HG03432 (cell line): ENCODE results near the gene LPP.
A peak's percentile ranks its signal among the peaks of the same experiment; 100 is the strongest.

Experiments
- ATAC-seq: cut with Tn5 transposase; IDR thresholded peaks from one replicate; pipeline ENCODE4 v1.9.1; 2021; ENCODE audit warnings: mild to moderate bottlenecking, moderate library complexity; ENCODE audit not compliant: unreplicated experiment

Gene LPP

DNA sequence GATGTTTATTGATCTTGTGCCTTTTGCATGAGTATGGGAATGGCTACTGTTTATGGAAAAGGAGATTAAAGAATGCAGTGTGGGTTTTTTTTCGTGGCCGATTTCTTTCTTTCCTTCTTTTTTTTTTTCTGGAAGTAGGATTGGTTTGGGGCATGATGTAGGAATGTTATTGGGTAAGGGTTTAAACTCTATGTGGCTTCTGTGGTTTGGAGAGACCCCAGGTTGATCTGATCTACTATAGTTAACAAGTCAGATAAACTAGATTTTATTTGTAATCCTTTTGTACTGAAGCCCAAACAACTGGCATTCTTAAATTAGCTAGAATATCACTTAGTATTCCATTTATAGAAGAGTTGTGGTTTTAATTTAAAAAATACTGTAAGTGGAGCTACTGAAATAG, 304.8 kb downstream of the LPP start:
- no peak for ATAC-seq

DNA sequence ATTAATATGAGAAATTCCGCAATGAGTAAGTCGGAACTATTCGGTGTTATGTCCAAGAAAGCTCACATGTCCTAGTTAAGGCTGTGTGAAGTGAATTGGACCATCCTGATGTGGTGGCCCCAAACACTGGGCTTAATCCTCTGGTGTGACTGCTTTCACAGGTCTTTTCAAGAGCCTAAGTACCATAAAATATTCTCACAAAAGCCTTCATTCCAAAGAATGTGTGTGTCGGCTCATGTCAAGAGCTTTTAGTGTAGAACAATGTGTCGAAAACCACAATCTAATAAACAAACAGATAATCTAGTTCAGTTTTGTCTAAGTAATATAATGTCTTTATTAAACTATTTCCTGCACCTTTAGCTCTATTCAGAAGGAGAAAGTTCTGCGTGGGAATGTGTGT, 311.4 kb downstream of the LPP start:
- ATAC-seq: no peak

DNA sequence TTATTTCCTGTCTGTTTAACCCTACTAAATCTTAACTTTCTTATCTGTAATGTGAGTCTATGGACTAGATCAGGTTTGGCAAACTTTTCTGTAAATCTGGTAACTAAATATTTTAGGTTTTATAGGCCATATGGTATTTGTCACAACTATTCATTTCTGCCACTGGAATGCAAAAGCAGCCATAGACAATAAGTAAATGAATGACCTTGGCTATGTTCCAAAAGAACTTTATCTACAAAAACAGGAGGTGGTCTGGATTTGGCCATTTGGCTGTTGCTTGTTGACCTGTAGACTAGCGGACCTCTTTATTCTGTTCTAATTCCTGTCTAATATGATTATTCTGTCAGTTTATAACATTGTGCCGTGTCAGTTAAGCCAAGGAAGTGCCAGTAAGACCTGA, 314.2 kb downstream of the LPP start:
- no peak for ATAC-seq

DNA sequence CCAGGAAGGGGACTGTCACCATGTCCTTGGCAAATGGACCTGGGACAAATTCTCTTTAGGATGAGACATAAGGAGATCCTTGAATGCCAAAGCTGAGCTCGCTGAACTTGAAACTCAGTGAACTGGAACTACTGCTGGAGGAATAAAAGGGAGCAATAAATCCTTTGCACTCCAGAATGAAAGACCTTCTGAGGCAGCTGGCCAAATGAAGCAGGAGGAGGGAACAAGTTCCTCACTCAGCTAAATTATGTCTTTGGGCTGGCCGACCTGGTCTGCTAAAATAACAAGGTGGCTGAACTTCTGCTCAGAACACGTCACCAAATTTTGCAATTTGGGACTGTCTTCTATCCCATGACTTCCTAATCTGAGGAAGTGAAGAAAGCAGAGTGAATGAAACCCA, 314.7 kb downstream of the LPP start:
- no peak for ATAC-seq

DNA sequence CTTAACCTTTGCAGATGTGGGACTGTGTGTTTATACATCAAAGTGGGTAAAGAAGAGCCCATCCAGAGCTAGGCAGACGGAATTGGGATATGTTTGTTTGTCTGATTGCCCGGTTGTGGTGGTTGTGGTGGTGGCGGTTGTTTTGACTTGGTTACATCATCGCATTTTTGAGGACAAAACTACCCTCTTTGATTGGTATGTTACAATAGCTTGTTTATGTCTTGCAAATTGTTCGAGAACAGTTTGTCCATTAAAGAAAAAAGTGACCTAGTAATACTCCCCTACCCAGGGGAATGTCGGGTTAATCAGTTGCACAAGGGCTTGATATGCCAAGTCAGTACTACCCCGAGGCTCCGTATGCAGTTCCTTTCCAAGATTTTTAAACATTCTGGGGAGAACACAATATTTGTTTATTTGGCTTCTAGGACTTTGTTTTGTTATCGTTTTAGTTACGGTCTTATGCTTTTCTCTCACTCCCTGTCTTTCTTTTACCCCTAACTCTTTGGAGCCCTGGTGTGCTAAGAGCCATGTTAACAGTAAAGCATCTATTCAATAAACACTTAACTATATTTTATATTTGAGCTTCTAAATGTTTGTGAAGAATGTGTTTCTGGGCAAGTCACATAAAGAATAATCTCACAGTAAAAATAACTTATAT, 315.4 kb downstream of the LPP start:
- no peak for ATAC-seq

DNA sequence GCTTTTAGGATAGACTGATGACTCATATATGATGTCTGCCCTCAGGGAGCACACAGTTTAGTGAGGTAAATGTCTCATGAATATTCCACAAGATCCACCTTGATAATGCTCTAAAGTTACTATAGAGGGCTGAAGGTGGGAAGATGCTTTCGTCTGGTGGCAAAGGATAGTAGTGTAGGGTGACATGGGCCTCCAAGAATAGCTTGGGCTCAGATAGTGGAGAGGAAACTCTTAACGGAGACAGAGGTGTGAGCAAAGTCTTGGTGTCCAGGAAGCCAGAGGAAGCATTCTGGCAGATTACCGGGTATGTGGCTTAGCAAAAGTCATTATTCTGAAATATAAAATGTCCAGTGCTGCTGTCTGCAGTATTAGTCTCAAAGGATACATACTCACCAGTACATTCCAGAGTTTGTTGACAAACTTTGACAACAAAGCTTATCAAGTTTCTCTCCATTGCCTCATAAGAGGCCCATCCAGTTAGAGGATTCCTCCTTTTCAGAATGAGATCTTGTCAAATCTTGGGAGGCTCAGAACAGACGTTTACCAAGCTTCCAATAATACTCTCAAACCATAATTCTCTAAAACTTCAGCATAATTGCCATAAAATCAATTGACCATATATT, 316.7 kb downstream of the LPP start:
- no peak for ATAC-seq

DNA sequence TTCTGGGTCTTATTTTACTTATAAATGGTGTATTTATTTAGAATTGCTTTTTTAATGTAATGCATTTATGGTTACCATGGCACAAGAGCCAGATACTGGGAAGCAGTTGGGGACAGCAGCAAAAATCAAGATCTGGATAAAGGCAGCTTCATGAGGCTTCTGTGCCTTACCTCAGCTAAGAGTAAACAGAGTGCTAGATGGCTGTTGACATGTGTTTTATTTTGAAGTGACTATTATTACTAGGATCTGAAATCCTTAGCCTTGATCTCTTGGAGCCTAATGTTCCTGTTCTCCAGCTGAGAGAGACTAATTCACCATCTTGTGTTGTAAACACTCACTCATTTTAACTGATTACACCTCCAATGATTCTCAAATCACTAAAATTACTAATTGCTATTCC, 317.8 kb downstream of the LPP start:
- no peak for ATAC-seq

DNA sequence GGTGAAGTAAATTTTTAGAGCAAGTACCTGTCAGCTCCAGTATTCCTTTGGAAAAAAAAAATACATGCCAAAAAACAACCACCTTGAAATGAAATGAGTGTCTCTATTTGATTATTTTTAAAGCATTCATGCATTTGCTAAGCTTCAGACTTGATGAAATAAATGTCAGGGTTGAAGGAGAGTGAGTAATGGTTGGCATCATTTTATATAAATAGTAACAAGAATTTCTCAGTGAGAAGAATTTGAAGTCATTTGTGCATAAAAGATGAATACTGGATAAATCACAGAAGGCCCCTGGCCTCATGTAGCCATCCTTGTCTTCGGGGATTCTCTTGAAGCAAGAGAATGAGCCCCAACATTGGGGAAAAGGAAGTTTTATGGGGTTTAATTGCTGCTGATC, 318.4 kb downstream of the LPP start:
- no peak for ATAC-seq

DNA sequence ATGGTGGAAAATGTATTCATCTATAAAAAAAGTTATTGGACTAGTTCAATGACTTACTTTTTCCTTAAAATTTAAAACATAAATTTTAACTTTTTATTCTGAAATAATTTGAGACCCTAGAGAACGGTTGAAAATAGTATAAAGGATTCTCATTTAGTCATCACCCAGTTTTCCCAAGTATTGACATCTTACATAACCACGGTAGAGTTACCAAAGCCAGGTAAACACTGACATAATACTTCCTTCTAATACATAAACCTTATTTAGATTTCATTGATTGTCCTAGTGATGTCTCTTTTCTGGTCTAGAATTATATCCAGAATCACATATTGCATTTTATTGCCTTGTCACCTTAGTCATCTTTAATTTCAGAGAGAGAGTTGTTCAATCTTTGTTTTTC, 319.1 kb downstream of the LPP start:
- no peak for ATAC-seq

DNA sequence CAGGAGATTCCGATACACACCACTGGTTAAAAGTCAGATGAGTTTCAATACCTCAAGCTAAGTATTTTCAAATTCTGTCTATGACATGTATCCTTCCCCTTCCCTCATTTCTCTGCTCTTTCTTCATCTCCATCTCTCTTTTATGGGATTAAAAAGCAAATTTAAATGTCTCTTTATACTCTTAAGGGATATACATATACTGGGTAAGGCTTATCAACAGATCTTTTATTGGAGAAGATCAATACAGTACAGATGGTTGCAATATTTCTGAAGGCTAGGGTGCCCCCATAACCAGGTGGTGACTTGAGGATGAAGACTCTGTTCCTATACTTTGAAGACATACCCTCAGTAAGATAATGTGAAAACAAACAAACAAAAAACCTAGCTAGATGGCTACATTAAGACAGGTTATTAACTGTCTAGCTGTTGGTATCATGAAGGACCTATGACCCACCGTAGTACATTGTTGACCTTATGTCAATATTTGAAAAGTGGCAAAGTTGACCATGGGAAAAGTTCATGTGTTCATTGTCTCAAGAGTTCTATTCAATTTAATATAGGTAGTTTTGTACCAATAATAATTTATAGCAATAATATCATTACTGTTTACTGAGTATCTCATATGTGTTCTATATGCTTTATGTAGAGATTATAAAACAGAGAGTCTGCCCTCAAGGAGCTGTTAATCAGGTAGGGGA, 319.8 kb downstream of the LPP start:
- no peak for ATAC-seq

DNA sequence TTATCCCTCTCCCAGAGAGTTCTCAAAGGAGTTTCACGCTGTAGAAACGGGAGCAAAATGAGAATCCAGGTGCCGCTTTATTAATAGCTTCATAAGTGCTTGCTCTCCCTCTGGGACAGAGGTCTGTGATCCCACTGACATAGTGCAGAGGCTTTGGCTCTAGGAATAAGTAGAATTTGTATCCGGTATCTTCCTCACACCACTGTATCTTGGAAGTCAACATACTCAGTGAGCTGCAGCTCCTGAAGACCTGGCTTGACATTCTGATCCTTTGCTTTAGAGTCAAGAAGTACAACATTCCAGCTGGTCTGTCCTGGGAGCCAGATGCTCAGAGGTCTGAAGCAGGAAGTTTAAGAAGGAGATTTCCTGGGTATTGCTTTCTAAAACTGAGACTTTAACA, 323.0 kb downstream of the LPP start:
- no peak for ATAC-seq

DNA sequence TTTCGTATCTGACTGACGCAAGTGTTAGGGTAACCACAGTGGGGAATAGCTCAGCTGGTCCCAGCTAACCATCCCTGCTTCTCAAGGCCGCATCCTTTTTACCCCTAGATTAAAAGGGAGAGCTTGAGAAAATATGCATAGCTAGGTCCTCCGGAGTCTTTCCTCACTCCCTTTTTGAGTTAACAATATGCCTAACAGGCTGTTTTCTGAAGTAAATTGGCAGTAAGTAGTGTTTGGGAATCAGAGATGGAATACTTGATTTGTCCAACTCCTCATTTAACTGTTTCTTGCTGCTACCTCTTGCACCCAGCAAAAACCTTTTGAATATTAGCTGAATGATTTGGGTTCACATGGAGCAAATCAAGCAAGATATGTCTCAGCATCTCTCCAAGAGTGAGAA, 326.1 kb downstream of the LPP start:
- ATAC-seq: no peak

DNA sequence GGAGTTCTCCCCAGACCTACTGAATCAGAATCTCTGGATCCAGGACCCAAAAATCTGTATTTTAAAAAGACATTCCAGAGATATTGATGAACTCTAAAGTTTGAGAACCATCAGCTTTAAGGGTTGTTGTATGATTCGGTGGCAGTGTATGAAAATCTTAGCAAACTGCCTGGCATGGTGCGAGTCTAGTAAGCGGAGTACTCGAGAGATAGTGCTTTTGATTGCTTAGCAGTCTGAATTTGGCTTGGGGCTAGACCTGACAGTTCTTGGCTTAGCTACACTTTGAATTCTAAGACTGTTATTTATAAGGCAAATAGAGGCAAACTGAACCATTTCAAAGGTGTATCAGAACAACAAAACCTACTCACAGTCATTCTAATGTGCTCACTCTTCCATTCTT, 329.0 kb downstream of the LPP start:
- no peak for ATAC-seq

DNA sequence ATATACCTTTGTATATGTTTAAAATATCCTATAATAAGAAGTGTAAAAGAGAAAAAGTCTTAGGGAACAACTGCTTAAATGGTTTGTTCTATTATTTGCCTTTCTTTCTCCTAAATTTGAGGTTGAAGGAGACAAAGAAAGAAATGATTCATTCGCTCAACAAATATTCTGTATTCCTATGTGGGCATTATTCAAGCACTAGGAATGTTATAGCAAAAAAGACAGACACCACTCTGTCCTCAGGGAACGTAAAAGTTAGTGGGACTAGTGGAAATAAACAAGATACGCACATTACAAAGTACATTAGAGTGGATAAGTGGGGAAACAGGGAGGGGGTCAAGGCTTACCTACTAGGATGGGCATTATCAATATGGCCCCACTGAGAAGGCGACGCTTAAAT, 332.2 kb downstream of the LPP start:
- ATAC-seq: no peak

DNA sequence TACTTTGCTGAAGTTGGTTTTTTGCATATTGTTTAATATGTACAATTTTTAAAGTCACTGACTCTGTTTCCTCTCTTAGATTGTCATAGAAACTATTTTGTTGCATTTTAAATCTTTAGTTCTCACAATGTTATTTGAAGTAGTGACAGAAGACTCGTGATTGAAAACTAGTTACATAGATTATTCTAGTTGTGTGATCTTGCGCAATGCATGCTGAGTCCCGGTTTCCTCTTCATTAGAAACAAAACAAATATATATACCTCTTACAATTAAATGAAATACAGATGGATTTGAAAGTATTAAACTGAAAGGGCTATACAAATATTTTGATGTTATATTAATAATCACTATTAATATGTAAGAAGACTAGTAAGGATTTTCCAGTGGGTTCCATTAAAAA, 333.0 kb downstream of the LPP start:
- no peak for ATAC-seq

DNA sequence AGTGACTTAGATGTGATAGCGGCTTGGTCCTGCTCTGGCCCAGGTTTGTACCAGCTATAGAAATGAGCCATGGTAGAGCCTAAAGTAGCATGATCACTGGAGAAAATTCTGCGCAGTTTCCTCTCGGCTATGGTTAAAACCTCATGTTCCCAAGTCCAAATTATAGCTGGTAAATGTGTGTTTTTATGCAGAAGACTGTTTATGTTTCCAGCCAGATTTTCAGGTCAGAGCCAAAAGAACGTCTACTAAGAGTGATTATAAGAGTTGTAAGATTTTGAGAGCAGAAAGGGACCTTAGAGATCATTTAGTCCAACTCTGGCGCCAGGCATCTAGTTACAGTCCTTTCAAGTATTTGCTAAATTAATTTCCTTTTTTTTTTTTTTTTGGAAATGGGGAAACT, 333.7 kb downstream of the LPP start:
- ATAC-seq: no peak

DNA sequence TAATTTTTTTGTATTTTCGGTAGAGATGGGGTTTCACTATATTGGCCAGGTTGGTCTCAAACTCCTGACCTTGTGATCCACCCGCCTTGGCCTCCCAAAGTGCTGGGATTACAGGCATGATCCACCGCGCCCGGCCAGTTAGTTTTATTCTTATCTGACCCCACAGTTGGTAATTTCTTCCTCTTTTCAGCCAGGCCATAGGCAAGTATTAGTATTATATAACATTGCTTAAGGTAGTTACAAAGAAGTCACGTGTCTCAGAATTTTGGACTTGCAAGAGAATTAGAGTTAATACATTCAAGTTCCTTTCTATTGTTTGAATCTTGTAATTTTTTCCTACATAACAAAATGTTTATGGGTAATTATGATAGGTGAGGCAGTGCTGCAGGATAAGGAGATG, 334.8 kb downstream of the LPP start:
- no peak for ATAC-seq

DNA sequence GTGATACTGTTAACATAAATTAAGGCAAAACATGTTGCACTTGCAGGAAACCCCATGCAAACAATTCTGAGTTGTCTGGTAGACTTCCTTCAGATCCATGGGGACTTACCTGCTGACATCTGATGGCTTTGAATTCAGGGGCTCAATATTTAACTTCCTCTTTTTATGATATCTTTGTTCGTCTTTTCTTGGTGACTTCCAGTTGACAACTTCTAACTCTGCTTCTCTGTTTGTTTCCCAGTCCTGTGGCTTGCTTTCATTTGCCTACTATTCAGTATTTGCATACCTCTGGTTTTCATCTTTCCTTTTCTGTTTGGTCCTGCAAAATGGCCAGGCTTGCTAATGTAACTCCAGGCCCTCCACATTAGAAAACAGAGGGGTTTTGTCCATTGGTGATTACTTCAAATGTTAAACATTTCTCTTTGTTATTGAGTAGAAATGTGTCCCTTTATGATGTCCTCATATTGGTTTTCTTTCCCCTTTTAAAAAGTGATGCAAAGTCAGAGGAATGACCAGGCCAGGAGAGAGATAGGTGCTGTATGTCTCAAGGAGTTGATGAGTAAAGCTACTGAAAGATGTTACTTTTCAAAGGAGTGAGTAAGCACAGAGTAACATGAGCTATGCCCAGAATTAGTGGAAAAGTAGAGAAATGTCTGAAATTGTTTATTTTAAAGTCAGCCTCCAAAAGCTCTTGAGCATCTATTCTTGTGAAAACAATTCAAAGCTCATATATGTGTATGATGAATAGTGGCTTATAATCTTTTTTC, 335.9 kb downstream of the LPP start:
- peak; percentile 38 for ATAC-seq

DNA sequence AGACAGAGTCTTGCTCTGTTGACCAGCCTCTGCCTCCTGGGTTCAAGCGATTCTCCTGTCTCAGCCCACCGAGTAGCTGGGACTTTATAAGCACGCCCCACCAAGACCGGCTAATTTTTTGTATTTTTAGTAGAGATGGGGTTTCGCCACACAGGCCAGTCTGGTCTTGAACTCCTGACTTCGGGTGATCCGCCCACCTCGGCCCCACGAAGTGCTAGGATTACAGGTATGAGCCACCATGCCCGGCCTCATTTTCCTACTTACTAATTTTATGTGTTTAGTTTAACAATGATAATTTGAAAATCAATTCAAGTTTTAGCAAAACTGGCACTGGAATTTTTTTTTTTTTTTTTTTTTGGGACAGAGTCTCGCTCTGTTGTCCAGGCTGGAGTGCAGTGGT, 336.5 kb downstream of the LPP start:
- no peak for ATAC-seq

DNA sequence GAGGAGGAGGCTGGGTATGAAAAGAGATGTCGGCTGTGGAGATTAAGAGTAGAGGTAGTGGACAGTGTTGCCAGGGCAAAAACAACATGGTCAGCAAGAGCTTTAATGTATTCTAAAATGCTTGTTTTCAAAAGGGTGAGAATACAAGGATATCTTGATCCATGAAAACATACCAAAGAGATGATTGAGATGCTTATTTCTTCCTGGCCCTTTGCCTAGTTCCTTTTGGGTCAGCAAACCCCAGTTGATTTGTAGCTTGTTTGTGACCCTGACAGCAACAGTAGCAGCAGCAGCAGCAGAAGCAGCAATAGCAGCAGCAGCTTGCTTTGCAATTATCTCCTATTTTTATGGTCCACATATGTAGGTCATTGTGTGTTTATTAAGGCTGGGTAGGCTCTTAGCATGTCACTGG, 337.3 kb downstream of the LPP start:
- ATAC-seq: no peak

DNA sequence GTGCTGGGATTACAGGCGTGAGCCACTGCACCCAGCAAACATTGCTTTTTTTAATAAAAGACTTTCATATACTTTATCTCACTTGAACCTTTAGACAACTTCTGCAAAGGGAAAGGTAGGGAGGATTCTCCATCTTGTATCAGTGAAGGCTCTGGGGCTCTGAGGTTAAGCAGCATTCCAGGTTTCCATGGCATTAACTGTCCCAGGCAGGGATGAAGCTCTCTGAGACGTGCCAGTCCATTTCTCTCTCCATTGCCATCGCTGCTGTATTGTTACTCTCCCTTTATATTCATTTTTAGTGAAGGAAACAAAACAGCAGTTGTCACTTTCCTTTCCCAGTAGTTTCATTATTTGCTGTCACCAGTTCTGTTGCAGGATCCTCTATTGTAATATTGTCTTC, 342.4 kb downstream of the LPP start:
- ATAC-seq: no peak

DNA sequence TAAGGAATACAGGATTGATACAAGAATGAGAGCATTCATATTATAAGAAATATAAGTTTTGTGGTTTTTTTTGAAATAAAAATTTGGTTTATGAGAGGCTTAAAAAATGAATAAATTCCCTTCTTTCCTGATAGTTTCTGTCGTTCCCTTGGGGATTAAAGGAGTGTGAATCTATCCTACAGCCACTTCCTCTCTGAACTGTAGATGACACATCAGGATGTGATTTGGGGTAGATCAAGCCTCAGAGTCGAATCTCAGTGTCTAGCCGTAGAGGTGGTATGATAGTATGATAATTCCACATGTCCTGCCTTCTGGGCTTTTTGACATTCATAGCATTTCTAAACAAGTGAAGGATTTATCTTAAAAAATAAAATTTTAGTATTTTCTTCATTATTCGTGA, 343.1 kb downstream of the LPP start:
- no peak for ATAC-seq
